Stimulated activated CD4-positive, alpha-beta T cell treated with anti-CD3 and anti-CD28 coated beads, TNF-alpha, amount 100 ng/mL, for 4 hours (primary cell): ENCODE results near the gene SPRN.
"Not testable (repeated sequence)": the region's sequence is repeated elsewhere in the genome, so short reads cannot be mapped to it uniquely, and the experiment has no call there.

Experiments
- DNase-seq, 3 experiments: peaks; one replicate each; pipeline ENCODE4 v3.0.0-alpha.2; 2020; ENCODE audit warnings: low read depth in 3 of 3

The SPRN gene

GRCh38 chr10:133424601-133425000 is at the start of gene SPRN:
SPRN (minus strand) TSS chr10:133424625; CDS start chr10:133423681, 944 bp downstream.
- DNase-seq: not testable (repeated sequence)

DNA sequence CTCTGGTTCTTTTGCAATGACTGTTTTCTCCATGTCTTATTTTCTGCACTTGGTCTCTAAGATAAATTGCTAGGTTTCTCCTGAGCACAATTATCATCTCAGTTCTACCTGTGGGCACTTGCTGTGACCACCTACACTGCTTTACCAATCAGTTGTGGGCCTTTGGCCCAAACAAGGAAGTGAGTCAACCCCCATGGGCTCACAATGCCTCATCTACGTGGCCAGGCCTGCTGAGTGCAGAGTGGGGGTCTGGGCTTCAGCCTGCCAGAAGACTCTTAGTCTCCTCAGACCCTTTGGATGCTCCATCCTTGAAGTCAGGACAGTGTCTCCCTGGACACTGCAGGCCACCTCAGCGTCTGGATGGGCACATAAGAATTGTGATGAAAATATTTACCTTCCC is 49.6 kb upstream of the SPRN start:
- no peak for DNase-seq

DNA sequence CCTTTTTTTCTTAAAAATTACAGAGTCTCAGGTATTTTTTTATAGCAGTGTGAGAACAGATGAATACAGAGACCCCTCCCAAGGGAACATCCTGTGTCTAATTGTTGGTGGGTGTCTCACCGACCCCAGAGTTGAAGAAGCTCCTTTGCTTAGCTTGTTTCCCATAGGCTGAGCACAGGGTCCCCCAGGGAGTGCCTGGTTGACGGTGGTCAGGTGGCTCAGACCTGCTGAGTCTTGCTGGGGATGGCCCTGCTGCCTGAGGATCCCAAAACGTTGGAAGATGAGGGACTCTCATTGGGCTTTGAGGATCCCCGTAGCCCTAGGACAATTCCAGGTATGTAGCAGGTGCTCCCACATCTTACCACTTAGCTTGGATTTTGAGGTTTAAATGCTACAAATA is 48.8 kb upstream of the SPRN start:
- DNase-seq: no peak

DNA sequence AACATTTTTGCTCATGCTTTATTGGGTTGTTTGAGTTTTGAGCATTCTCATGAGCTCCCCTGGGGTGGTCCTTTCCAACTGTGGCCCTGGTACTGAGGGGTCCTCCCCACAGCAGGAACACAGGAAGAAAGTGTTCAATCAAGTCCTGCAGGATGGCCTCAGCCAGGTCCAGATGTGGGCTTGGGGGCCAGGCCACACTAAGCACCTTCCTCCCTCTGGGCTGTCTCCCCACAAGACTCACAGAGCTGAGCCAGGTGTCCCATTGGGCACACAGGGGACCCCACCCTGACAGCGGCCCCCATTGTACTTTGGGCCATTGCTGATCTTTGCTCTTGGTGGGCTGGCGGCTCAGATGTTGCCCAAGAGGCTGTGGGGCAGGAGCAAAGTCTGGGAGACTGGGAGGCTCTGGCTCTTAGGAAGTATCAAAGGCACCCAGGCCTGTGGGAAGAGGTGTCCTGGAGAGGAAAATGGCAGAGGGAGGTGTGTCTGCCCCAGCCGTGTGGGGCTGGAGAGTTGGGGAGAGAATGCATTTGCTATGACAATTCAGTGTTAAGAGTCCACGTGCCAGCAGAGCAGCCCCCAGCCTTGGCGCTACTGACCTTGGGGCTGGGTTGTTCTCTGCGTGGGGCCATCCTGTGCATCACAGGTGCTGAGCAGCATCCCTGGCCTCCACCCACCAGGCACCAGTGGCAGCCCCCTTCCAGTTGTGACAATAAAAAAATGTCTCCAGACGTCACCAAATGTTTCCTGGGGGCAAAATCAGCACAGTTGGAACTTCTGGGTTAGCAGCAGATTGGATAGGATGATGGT is 47.1 kb upstream of the SPRN start:
- DNase-seq: no peak

DNA sequence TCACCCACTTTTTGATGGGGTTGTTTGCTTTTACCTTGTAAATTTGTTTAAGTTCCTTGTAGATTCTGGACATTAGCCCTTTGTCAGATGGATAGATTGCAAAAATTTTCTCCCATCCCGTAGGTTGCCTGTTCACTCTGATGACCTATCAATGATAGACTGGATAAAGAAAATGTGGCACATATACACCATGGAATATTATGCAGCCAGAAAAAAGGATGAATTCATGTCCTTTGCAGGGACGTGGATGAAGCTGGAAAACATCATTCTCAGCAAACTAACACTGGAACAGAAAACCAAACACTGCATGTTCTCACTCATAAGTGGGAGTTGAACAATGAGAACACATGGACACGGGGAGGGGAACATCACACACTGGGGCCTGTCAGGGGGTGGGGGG is 44.8 kb upstream of the SPRN start:
- not testable (repeated sequence) for DNase-seq

- no peak for DNase-seq
These were observed 43.0 kb upstream of the SPRN start for GRCh38 chr10:133467286-133467911.

DNA sequence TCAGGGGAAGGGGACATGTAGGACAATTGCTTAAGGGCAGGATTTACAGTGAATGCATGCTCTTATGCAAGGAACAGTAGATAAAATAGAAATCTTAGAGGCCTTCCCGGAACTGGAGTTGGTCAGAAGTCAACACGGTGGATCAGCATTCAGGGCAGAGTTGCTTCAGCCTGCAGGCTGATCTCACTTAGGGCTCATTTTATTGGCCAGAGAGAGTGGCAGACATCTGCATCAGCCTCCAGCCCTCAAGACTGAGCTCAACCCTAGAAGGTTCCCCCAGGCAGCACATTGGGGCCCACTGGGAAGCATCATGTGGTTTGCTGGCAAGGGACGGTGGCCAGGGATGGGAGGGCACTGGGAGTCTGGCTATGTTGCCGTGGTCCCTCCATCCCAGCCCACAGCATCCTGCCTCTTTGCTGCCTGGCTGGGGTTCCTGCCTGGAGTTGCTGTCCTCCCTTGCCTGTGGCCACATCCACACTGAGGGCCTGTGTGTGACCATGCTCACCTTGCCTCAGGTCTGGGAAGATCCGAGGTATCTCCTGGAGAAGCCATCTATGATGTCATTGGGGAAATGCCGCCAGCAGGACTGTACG is 42.4 kb upstream of the SPRN start:
- no peak for DNase-seq

DNA sequence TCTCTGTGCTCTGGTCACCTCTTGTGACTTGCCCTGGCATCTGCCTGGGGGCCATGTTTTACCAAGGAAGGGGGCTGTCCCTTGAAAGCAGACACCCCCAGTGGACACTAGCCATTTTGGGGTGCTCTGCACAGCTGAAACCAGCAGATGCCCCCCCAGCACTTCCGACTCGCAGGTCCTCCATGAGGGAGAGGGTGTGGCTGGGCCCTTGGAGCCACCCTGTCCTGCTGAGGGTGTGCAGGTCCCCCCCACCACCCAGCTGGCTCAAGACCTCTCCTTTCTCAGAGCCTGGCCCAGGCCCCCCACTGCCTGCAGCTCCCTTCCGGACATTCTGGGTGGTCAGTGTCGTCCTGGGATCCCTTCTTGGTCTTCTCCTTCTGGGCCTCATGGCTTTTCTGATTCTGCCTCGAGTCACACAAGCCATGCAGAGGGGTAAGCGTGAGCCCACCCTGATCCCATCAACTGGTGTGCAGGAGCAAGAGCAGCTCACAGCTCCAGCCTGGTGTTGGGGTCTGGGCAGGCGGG is 41.6 kb upstream of the SPRN start:
- no peak for DNase-seq

DNA sequence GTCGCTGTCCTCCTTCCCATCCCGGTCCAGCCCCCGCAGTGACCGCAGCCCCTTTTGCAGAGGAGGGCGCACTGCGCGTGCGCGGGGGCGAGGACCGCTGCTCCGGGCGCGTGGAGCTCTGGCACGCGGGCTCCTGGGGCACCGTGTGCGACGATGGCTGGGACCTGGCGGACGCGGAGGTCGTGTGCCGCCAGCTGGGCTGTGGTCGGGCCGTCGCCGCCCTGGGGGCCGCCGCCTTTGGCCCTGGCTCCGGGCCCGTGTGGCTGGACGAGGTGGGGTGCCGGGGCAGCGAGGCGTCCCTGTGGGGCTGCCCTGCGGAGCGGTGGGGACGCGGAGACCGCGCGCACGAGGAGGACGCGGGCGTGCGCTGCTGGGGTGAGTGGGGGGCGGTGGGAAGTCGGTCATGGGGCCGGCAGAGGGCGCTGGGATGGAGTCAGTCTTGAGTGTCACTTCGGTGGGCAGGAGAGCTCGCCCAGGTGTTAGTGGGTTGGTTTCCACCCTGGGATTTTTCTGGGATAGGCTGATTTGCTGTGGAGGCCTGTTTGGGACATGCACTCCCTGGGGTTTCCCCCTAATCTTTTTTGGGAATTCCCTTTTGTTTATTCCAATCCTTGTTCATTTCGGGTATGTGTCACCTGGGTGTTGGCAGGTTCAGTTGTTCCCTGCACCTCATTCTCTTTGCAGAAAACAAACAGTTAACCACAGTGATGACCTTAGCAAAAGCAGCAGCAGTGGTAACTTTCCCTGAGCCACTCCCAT is 40.9 kb upstream of the SPRN start:
- DNase-seq: no peak

GRCh38 chr10:133464582-133465031 is 40.2 kb upstream of the SPRN start:
- no peak for DNase-seq

DNA sequence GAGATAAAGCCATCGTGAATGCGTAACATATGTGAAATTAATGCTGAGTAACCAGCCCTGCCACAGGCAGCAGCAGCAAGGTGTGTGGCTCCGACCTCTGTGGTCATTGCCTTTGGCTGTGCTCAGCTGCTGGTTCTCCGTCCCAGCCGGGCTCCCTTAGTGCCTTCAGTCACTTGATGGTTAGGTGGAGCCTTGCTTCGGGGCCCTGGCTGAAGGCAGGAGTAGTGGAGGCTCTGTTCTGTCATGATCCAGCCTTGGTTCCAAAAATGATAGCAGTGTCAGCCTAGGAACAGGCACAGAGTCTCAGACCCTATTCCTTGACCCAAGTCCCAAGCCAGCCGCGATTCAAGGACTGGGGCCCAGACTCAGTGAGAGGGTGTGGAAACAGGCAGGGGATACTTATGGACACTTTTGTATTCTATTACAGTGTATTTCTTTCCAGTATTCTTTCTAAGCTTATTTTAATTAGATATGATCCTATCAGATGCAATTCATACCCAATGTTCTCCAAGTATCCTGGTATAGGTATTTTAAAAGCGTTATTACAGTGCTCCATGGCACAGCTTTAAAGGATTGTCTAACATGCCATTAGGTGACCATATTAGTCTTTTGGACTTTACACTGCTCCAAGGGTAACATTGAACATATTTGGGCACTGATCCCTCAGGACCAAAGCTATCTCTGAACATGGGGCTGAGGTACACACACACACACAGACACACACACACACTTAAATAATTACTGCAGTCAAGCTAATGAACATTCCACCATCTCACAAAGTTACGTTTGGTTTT is 38.3 kb upstream of the SPRN start:
- DNase-seq: no peak

GRCh38 chr10:133461841-133462240 is 37.4 kb upstream of the SPRN start:
- no peak for DNase-seq

DNA sequence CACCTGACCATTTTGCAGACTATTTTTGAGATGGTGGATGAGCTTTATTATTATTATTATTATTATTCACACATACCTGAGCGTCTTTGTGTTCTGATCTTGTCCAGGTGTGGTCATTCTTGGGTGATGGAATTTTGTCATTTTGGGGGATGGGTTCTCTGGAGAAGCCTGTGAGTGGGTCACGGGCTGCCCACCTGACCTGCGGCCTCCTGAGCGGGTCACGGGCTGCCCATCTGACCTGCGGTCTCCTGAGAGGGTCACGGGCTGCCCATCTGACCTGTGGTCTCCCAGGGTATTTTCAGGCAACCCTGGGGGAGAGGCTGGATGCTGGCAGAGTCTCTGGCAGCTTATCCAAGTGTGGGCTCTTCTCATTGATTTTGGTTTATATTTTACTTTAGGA is 36.6 kb upstream of the SPRN start:
- DNase-seq: no peak

DNA sequence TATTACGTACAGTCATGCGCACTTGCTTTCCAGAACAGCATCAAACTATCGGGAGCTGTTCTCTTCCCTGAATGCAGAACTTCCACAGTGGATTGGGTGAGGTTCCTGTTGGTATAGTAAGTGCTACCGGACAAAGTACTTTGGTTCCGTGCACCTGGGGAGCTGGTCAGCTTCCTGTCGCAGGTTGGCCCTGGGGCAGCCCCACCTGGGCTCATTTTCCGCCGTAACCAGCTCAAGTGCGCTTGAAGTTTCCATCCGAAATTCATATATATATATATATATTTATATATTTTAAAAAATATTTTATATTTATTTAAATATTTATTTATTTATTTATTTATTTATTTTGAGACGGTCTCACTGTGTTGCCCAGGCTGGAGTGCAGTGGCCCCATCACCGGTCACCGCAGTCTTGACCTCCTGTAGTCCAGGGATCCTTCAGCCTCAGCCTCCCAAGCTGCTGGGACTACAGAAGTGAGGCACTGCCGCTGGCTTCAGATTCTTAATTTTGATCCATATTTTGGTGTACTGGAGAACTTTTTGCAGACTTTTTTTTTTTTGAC is 35.9 kb upstream of the SPRN start:
- DNase-seq: no peak

GRCh38 chr10:133459454-133460207 is 35.2 kb upstream of the SPRN start:
- no peak for DNase-seq

DNA sequence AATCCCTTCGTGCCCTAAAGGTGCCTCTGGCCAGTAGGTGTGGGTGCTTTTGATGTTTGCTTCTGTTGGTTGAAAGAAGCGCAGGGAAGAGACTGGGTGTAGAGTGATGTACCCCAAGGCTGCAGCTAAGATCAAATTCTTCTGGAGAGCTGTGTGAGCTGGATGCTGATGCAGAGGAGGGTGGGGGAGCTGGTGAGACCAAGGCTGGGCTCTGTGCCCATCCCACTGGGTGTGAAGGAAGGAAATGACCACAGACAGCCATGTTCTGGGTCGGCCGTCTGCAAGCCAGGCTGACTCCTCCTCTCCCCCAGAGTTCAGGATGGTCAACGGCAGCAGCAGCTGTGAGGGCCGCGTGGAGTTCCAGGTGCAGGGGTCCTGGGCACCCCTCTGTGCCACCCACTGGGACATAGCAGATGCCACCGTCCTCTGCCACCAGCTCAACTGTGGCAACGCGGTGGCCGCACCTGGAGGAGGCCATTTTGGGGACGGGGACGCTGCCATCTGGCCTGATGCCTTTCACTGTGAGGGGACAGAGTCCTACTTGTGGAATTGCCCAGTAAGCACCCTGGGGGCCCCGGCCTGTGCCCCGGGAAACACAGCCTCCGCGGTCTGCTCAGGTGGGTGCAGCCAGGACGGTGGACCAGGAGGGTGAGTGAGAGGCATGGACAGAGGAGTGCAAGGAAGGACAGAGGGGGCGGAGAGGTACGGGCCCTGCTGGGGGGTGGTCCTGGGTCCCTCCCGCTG is 34.5 kb upstream of the SPRN start:
- no peak for DNase-seq

GRCh38 chr10:133458021-133458709 is 33.7 kb upstream of the SPRN start:
- no peak for DNase-seq

DNA sequence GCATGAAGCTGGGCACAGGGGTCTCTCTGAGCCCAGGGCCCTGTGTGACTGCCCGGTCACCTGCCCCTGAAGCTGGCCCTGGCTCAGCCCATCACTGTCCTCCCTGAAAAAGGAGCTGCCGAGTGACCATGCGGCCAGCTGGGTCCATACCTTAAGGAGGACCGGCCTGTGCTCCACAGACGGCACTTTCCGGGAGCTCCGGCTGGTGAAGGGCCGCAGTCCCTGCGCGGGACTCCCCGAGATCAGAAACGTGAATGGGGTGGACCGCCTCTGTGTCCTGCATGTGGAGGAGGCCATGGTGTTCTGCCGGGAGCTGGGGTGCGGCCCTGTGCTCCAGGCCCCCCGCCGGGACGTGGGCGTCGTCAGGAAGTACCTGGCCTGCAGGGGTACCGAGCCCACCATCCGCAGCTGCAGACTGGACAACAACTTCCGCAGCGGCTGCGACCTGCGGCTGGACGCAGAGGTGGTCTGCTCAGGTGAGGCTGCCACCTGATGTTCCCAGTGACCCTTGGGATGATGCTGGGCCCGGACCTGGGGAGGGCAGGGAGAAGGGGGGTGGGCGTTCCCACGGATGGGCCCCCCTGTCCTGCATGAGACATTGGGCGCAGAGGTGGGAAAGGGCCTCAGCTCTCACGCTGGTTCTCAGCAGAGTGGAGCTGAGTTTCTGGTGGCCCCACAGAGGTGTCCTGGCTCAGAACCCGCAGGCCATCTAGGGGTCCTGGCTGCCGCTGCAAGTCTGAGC is 32.8 kb upstream of the SPRN start:
- DNase-seq: no peak
